Breast epithelium (tissue), 4 donors: ENCODE measurements around the gene ARID1B. TPM values are rescaled to one million over a fixed set of nuclear protein-coding genes. Genes with fewer than 3 reads are reported as not detected.

ENCODE experiments used
- DNase-seq, 2 donors: peaks; one replicate each; pipeline ENCODE4 v3.0.0-alpha.2; 2019; ENCODE audit warnings: low spot score in 2 of 2
- H3K27ac ChIP-seq, 2 donors: fragments of 200-600 bp; sonication (generic) in 1 of 2; one replicate each; pipeline ENCODE4 v1.5.1; 2016 to 2019; ENCODE audit warnings: mild to moderate bottlenecking in 1 of 2
- H3K27me3 ChIP-seq, 2 donors: fragments of 200-600 bp; sonication (generic) in 1 of 2; one replicate each; pipeline versions ENCODE4 v1.5.1 to v1.6.0; 2017 to 2019; ENCODE audit warnings: control low read depth in 1 of 2, mild to moderate bottlenecking in 1 of 2
- H3K36me3 ChIP-seq: fragments of 200-600 bp; one replicate; pipeline ENCODE4 v1.5.1; 2019
- H3K4me1 ChIP-seq, 2 donors: fragments of 200-600 bp; sonication (generic); one replicate each; pipeline ENCODE4 v1.5.1; 2016 to 2019; ENCODE audit warnings: control low read depth in 1 of 2
- H3K4me3 ChIP-seq, 3 donors: fragments of 200-600 bp; sonication (generic); 1 replicate in 2 of 3; 2 replicates in 1 of 3; pipeline ENCODE4 v1.5.1; 2016 to 2019; ENCODE audit warnings: mild to moderate bottlenecking in 3 of 3, moderate library complexity in 2 of 3
- H3K9me3 ChIP-seq, 2 donors: fragments of 200-600 bp; sonication (generic) in 1 of 2; one replicate each; pipeline ENCODE4 v1.5.1; 2016 to 2019; ENCODE audit warnings: control low read depth in 1 of 2
- POLR2A ChIP-seq: fragments of 450-650 bp; IDR thresholded peaks from one replicate; pipeline ENCODE4 v1.6.1; 2016; ENCODE audit warnings: antibody characterized with exemption, mild to moderate bottlenecking, moderate library complexity
- POLR2AphosphoS5 ChIP-seq, 3 donors: sonication (generic); formaldehyde crosslinking; IDR thresholded peaks; one replicate each; pipeline ENCODE4 v1.6.1; 2017; ENCODE audit warnings: antibody characterized with exemption in 3 of 3
- intact Hi-C: fragments of 100-400 bp; cut with DNase I; formaldehyde crosslinking; loops from one replicate; pipeline ENCODE4 v1.15.1; 2023; ENCODE audit warnings: low total_unique reads
- total RNA-seq, 3 donors: library from RNA; depleted of rRNA; stranded (reverse); fragments of >200 nt; gene quantifications; one replicate each; pipeline ENCODE4 v1.1.0, GENCODE V29; 2016
- TF ChIP-seq, protein P1 (sequence below), 3 donors: fragments of 450-650 bp; IDR thresholded peaks; one replicate each; pipeline ENCODE4 v1.5.1; 2016 to 2017; ENCODE audit warnings: antibody characterized with exemption in 3 of 3, mild to moderate bottlenecking in 3 of 3, moderate library complexity in 3 of 3

ARID1B gene
- total RNA-seq, 3 donors from 2014 or later, result 99.9 to 205 (median 131) TPM

DNA sequence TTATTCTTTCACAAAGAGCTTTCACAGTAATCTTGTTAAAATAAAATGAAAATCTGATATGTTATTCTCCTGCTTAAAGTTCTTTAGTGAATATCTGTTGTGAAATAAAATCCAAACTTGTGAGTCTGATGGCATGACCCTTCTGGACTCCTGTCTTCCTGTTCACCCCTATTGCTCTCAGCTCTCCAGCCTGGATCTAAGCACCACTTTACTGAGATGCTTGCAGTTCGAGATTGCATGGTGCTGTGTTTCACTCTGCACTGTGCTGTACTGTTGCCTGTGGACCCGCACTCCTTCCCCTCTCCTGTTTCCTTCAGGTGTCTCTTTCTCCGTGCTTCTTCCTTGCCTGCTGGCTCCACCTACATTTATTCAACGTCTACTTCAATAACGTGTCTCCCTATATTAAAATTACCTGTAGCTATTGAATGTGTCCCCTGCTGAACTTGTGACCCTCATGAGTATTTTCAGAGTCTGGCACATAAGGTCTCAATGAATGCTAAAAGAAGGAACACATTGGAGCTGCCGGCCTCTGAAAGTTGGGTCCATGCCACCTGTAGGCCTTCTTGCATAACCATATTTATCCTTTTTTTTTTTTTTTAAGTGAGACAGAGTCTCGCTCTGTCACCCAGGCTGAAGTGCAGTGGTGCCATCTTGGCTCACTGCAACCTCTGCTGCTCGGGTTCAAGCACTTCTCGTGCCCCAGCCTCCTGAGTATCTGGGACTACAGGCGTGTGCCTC, 100.1 kb downstream of the ARID1B start:
- H3K27me3 ChIP-seq, result no peaks in the 10 kb centered on the region
- intact Hi-C loops, result no loop called here
- H3K27ac ChIP-seq, result peak overlapping the region; percentile 15 to 21
- no peaks in the 10 kb centered on the region for H3K9me3 ChIP-seq
- no peaks in the 10 kb centered on the region for H3K36me3 ChIP-seq
- no peak overlapping the region for H3K4me3 ChIP-seq
- no peak for TF ChIP-seq POLR2A
- TF ChIP-seq, protein P1, sequence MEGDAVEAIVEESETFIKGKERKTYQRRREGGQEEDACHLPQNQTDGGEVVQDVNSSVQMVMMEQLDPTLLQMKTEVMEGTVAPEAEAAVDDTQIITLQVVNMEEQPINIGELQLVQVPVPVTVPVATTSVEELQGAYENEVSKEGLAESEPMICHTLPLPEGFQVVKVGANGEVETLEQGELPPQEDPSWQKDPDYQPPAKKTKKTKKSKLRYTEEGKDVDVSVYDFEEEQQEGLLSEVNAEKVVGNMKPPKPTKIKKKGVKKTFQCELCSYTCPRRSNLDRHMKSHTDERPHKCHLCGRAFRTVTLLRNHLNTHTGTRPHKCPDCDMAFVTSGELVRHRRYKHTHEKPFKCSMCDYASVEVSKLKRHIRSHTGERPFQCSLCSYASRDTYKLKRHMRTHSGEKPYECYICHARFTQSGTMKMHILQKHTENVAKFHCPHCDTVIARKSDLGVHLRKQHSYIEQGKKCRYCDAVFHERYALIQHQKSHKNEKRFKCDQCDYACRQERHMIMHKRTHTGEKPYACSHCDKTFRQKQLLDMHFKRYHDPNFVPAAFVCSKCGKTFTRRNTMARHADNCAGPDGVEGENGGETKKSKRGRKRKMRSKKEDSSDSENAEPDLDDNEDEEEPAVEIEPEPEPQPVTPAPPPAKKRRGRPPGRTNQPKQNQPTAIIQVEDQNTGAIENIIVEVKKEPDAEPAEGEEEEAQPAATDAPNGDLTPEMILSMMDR (IDR thresholded peaks at IDR 0.05), result no peak
- peaks cover 0 to 13% of the 10 kb centered on the region in 2 donors for H3K4me1 ChIP-seq
- peak in 1 of 2 donors; percentile 52 for DNase-seq

DNA sequence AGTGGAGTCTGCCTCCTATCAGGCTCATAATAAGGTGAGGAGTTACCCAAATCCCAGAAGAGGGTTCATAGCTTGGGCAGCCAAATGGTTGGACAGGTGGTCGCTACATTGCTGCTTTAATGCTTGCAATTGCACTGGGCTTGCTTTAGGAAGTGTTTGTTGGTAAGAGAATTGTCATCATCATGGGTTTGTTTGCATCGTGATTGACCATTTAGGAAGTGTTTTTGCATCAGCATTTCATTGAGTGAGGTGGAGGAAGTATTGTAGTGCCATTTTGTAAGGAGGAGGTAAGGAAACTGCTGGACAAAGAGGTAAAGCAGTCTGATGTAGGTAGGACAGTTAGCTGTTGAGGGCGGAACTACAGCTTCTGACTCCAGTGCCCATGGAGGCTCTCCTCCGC, 101.5 kb downstream of the ARID1B start:
- Histone ChIP-seq H3K4me3 (no peak overlapping the region), H3K27me3 (no peaks in the 10 kb centered on the region), H3K27ac (no peak overlapping the region), H3K4me1 (peaks cover 0 to 13% of the 10 kb centered on the region in 2 donors), H3K9me3 (no peaks in the 10 kb centered on the region), H3K36me3 (no peaks in the 10 kb centered on the region)
- TF ChIP-seq POLR2A (no peak), POLR2AphosphoS5 (IDR thresholded peaks at IDR 0.05) (no peak)
- TF ChIP-seq, protein P1 (IDR thresholded peaks at IDR 0.05), result no peak
- no peak for DNase-seq
- intact Hi-C loops, result no loop called here

DNA sequence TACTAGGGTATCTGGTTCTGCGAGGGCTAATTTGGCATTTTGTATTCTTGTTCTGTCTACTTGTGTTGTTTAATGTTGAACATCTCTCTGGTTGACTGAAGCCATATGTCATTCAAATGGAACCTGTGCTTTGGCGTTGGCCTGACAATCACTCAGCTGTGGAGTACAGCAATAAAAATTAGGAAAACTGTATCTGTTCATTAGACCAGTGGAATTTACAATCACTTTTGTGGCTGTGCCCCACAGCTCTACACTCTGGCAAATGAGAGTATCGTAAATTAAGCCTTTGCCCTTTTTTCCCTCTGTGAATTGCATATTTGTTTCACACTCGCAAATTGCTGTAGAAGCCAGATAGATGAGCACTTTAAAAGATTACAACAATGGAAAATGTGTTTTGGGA, 102.0 kb downstream of the ARID1B start:
- DNase-seq, result no peak
- Histone ChIP-seq H3K4me3 (no peak overlapping the region), H3K36me3 (no peaks in the 10 kb centered on the region), H3K4me1 (peaks cover 0 to 13% of the 10 kb centered on the region in 2 donors), H3K9me3 (no peaks in the 10 kb centered on the region), H3K27ac (no peak overlapping the region), H3K27me3 (no peaks in the 10 kb centered on the region)
- intact Hi-C loops, result no loop called here
- TF ChIP-seq, protein P1 (IDR thresholded peaks at IDR 0.05), result no peak
- no peak for TF ChIP-seq POLR2AphosphoS5 (IDR thresholded peaks at IDR 0.05)
- no peak for TF ChIP-seq POLR2A

DNA sequence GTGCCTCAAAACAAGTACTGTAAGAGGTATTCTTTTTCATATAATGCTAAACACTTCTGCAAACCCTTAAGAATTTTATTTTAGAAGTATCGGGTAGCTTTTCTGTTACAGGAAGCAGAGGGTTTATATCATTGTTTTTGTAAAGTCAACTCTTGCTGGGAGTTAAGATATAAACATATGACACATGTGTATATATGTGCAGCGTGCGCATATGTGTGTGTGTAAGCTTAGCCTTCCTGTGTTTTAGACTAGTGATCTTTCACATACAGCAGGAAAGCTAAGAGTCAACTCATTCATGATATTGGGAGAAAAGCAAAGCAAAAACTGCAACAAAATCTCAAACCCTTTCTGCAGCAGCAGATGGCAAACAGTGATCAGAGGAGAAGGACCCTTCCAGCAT, 102.4 kb downstream of the ARID1B start:
- Histone ChIP-seq H3K27ac (no peak overlapping the region), H3K9me3 (no peaks in the 10 kb centered on the region), H3K36me3 (no peaks in the 10 kb centered on the region), H3K4me3 (no peak overlapping the region), H3K4me1 (peaks cover 0 to 13% of the 10 kb centered on the region in 2 donors), H3K27me3 (no peaks in the 10 kb centered on the region)
- DNase-seq, result no peak
- no peak for TF ChIP-seq POLR2A
- TF ChIP-seq, protein P1 (IDR thresholded peaks at IDR 0.05), result no peak
- no peak for TF ChIP-seq POLR2AphosphoS5 (IDR thresholded peaks at IDR 0.05)
- intact Hi-C loops, result no loop called here

DNA sequence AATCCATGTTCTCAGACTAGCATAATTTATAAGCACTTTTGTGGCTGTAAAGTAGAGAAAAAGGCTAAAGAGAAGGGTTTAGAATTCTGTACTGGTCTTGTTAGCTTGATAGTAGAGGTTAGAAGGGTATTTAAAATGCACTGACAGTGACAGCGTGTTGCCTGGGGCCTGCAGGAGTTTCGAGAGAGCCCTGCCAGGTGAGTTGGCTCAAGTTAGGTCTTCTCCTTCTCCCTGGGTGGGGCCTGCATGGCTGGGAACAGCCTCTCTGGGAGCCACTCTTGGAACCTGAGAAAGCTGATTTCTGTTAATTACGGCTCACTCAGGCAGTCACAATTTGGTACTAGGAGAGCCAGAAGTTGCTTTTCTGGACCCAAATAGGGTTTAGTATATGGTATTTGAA, 103.7 kb downstream of the ARID1B start:
- Histone ChIP-seq H3K27ac (peak overlapping the region in 1 of 2 donors; percentile 50), H3K36me3 (no peaks in the 10 kb centered on the region), H3K9me3 (no peaks in the 10 kb centered on the region), H3K4me3 (no peak overlapping the region), H3K4me1 (peaks cover 0 to 13% of the 10 kb centered on the region in 2 donors), H3K27me3 (no peaks in the 10 kb centered on the region)
- intact Hi-C loops, result no loop called here
- peak in 1 of 2 donors; percentile 26 for DNase-seq
- TF ChIP-seq POLR2A (no peak), POLR2AphosphoS5 (IDR thresholded peaks at IDR 0.05) (no peak)
- TF ChIP-seq, protein P1 (IDR thresholded peaks at IDR 0.05), result no peak
